GM04504 (cell line): ENCODE data around the gene SYNDIG1.

Source experiments
- DNase-seq: peaks from one replicate; pipeline ENCODE4 v3.0.0-alpha.2; 2012; ENCODE audit warnings: low read depth

SYNDIG1 gene

GRCh38 chr20:24469116-24469893, at the start of gene SYNDIG1:
Gene SYNDIG1, plus strand, starts transcription at chr20:24469629. Its CDS starts 73,469 bp downstream, at chr20:24543098.
- no peak for DNase-seq

DNA sequence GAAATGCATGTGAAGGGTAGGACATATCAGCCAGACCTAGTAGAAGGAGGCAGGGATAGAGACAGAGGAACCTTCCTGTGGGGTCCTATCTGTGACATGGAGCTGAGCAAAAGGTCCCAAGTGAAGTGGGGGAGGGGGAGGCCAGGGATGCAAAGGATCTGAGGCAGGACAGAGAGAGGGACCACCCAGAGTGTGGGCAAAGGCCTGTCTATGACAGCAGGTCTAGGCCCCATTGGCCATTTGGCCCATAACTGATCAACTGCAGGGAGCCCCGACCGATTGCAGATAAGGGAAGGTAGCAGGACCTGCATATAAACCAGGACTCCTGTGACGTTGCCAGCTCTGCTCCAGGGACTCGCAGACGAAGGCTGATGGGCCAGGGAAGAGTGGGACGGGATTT, 49.6 kb upstream of the SYNDIG1 start:
- no peak for DNase-seq

DNA sequence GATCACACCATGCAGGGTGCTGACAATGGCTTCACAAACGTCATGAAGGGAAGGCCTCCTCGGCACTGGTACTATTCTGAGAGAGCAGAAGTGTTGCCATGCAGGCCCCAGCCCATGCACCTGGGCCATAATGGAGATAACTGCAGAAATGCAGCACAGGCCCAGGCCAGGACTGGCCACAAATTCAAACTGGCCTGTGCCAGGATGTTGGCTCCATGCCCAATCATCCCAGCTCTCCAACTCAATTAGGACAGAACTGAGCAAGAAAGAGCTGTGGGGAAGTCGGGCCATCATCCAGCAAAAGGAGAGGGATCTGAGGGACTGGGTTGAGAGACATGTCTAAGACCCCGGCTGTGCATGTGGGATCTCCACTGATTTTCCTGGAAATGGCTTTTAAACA, 48.9 kb upstream of the SYNDIG1 start:
- no peak for DNase-seq

DNA sequence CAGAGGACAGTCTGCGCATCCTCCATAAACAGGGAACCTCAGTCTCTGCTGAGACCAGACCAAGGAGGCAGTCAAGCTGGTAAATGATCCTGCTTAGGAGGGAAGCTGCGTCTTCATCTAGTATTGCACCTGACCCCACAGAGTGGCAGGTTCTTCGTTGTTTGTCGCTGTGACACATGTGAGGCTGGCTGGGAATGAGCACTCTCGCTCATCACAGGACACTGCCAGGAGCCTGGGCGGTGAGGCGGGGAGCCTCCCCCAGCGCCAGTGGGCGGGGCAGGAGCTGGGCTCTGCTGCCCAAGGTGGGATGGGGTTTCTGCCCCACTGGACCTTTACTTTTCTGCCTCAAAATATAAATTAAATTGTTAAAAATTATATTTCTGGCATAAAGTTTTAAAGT, 48.4 kb upstream of the SYNDIG1 start:
- DNase-seq = no peak

- no peak for DNase-seq
These were observed 47.2 kb upstream of the SYNDIG1 start for GRCh38 chr20:24422091-24422760.

GRCh38 chr20:24423390-24424313, 45.8 kb upstream of the SYNDIG1 start:
- DNase-seq = no peak

DNA sequence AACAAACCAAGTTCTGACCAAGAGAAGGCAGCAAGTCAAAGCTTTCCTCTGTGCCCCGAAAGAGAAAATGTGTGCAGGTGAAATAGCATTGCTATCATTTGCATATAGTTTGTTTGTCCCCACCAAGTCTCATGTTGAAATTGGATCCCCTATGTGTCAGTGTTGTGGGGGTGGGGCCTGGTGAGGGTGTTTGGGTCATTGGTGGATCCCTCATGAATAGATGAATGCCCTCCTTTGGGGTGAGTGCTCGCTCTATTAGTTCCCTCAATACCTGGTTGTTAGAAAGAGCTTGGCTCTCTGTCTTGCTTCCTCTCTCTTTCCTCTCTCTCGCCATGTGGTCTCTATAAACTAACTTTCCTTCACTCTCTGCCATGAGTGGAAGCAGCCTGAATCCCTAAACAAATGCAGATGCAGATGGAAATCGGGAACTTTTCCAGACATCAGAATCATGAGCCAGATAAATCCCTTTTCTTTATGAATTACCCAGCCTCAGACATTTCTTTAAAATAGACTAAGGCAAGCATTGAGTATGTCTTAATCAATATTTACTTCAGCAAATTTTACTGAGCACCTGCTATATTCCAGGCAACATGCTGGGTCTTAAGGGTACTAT, 43.8 kb upstream of the SYNDIG1 start:
- no peak for DNase-seq

GRCh38 chr20:24431279-24432045, 38.0 kb upstream of the SYNDIG1 start:
- DNase-seq = no peak

GRCh38 chr20:24432046-24432442, 37.4 kb upstream of the SYNDIG1 start:
- DNase-seq = no peak

DNA sequence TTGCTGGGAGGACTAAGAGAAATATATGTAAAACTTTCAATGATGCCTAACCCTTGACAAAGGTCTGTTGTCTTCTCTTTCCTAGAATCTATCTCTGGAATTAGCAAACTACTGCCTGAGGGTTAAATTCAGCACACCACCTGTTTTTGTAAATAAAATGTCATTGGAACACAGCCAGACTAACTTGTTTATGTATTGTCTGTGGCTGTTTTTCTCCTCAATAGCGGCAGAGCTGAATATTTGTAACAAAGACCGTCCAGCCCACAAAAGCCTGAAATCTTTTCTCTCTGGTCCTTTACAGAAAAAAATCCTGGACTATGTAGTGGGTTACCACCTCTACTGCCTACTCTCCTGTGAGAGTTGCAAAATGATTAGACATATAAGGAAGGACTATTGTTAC, 33.3 kb upstream of the SYNDIG1 start:
- no peak for DNase-seq

- DNase-seq = no peak
These were observed 32.0 kb upstream of the SYNDIG1 start for GRCh38 chr20:24437196-24438082.

DNA sequence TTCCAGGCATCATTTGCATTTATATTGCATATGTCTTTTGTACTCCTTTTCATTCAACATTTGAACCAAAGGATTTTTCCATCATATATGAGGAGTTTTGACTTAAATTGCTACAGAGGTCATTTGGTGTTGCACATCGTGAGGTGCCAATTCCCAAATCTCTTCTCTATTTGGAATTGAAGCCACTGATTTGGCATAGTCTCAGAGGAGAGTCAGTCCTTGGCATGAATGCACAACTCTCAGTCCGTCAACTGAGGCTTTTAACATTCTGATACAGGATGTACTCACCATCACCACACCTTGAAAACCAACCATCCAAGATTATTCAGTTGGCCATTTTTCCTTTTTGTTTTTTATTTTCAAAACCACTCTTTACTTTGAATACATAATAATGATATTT, 31.1 kb upstream of the SYNDIG1 start:
- no peak for DNase-seq

DNA sequence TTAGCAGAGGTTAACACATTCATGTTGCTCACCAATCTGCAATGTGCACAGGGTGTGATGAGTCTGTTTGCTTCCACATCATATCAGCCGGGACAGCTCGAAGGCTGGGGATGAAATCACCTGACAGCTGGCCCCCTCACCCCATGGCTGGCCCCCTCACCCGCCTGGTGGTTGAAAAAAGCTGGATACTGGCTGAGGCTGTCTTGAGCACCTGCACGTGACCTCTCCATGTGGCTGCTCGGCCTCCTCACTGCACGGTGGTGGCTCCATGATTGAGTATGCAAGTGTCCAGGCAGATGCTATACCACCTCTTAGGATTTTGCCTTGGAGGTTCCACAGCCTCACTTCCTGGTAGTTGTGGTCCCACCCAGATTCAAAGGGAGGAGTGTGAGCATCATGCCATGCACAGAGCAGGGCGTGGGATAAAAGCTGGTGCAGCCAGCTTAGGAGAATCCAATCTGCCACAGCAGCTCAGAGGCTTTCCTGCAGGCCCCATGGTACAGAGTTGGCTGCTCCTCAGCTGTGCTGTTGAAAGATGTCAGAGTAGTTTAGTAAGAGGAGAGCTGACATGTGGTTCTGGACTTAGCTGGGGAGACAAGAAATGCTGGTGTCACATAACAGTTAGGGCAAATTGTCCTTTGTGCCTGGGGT, 29.6 kb upstream of the SYNDIG1 start:
- DNase-seq = no peak

DNA sequence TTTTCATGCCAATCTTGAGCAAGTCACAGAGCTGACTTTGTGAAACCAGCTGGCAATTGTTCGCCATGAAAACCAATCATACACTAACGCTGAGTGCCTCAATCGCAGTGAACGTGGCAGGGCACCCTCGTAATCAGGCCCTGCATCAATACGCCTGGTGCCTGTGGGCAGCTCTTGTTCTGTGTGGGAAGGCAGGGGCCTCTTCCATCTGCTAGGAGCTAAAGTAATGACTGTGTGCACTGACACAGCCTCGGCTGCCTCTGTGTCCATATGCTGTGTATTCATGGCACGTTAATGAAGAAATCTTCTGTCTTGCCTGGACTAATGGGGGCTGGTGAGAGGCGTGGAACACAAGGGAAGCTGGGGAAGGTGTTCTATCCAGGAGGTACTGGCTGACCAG, 27.8 kb upstream of the SYNDIG1 start:
- no peak for DNase-seq

- DNase-seq = no peak
These were observed 26.5 kb upstream of the SYNDIG1 start for GRCh38 chr20:24442909-24443308.

DNA sequence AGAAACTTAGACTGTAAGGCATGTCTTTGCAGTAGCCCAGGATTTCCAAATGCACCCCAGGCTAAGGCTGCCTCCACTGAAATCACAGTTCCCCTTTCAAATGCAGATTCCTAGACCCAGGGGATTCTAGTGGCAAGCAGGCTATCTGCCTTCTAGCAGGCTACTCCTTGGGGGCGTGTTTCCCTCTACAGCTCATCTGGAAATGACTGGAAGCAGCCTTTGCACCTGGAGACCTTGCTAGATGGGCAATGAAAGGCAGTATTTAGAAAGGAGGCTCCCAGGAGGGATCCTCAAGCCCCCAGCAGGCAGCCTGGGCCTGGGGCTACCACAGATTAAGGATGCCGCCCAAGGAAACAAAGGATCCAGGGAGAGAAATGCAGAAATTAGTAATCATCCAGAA, 26.0 kb upstream of the SYNDIG1 start:
- no peak for DNase-seq

DNA sequence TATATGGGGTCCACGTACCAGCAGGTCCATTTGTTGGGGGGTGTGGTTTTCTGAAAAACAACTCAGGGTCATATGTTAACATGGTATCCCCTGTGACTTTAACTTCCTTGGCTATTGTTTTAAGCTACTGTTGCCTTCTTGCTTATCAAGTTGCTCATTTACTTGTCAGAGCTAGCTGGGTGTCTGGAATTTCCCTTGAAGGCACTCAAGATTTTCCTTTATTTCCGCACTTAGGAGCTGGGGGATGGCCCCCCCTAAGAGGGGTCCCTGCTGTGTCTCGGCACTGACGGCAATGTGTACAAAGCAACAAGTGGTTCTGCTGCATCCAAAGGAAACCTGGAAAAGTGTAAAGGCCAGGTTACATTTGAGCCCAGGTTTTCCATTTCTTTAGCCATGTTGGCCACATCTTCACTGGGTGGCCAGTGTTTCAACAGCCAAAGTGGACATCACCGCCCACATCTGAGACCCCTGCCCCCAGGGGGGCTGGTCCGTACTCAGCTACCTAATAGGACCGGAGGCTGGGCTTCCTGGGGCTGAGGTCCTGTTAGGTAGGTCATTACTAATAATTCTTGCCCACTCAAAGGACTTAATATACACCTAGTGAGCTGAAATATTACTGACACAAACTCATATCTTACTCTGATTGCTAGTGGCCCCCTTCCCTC, 24.8 kb upstream of the SYNDIG1 start:
- no peak for DNase-seq

- no peak for DNase-seq
These were observed 23.8 kb upstream of the SYNDIG1 start for GRCh38 chr20:24445510-24446170.

GRCh38 chr20:24446811-24447210, 22.6 kb upstream of the SYNDIG1 start:
- DNase-seq = no peak
